ENCODE results near the gene SPRR2D.
"Not testable (repeated sequence)": the region's sequence is repeated elsewhere in the genome, so short reads cannot be mapped to it uniquely, and the experiment has no call there.

SPRR2D gene

DNA sequence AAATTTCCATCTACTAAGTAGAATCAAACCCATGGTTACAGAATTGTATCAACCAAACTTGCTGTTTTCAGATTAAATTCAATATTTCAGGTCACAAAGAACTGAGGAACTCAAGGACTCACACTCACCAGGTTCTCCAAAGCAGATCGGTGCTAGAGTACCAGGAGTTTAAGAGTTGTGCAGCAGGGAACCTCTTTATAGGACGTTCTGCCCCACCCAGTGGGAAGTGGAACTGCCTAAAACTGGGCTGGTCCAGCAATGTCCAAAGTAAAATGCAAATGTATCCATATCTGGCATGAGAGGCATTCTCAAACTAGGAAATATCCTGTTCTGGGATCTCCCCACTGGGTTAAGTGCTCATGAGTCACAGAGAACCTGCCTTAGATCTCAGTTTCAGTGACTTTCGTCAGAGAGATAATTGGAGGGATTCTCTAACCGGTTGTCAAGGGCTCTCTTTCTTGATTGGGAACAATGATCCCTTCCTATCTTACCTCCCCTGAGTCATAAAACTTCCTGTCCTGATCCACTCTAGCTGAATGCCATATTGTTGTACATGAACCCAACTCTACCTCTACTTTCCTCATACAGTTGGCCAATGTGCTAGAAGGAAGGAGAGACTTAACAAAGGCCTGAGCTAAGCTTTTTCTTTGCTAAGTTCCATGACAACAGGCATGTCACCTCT is at the start of gene SPRR2D:
Gene SPRR2D (minus strand): TSS at position 171 of the 682 bp plus-strand sequence. CDS start 774 bp downstream, outside the sequence.
- ATAC-seq, result no peak
- Mint-ChIP-seq H3K36me3 (no peaks in the 10 kb centered on the region), H3K9me3 (peaks cover 3% of the 10 kb centered on the region), H3K27me3 (peaks cover 46% of the 10 kb centered on the region), H3K4me3 (no peak within 1 kb of the TSS), H3K27ac (no peak within 1 kb of the TSS), H3K4me1 (no peaks in the 10 kb centered on the region)

DNA sequence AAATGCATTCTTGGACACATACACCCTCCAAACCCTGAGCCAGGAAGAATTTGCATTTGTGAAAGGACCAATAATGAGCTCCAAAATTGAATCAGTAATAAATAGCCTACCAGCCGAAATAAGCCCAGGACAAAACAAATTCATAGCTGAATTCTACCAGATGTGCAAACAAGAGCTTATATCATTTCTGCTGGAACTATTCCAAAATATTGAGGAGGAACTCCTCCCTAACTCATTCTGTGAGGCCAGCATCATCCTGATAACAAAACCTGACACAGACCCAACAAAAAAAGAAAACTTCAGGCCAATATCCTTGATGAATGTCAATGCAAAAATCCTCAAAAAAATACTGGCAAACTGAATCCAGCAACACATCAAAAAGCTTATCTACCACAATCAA is 46.7 kb upstream of the SPRR2D start:
- H3K4me3 Mint-ChIP-seq, result no peak overlapping the region
- no peak for ATAC-seq
- no peaks in the 10 kb centered on the region for H3K9me3 Mint-ChIP-seq
- no peaks in the 10 kb centered on the region for H3K4me1 Mint-ChIP-seq
- peaks cover 35% of the 10 kb centered on the region for H3K27me3 Mint-ChIP-seq
- H3K27ac Mint-ChIP-seq, result no peak overlapping the region
- H3K36me3 Mint-ChIP-seq, result no peaks in the 10 kb centered on the region

DNA sequence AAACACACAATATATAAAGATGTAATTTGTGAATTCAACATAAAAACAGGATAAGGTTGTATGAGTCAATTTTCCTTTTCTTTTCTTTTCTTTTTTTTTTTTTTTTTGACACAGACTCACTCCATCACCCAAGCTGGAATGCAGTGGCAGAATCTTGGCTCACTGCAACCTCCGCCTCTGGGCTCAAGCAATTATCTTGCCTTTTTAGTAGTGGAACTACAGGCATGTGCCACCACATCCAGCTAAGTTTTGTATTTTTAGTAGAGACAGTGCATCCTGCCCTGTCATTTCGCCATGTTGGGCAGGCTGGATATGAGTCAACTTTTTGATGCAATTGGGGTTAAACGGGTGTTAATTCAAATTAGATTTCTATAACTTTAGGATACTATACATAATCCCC is 40.8 kb upstream of the SPRR2D start:
- H3K27me3 Mint-ChIP-seq, result peaks cover 49% of the 10 kb centered on the region
- peaks cover 6% of the 10 kb centered on the region for H3K9me3 Mint-ChIP-seq
- H3K4me1 Mint-ChIP-seq, result no peaks in the 10 kb centered on the region
- no peak overlapping the region for H3K4me3 Mint-ChIP-seq
- H3K27ac Mint-ChIP-seq, result no peak overlapping the region
- no peaks in the 10 kb centered on the region for H3K36me3 Mint-ChIP-seq
- ATAC-seq, result no peak

DNA sequence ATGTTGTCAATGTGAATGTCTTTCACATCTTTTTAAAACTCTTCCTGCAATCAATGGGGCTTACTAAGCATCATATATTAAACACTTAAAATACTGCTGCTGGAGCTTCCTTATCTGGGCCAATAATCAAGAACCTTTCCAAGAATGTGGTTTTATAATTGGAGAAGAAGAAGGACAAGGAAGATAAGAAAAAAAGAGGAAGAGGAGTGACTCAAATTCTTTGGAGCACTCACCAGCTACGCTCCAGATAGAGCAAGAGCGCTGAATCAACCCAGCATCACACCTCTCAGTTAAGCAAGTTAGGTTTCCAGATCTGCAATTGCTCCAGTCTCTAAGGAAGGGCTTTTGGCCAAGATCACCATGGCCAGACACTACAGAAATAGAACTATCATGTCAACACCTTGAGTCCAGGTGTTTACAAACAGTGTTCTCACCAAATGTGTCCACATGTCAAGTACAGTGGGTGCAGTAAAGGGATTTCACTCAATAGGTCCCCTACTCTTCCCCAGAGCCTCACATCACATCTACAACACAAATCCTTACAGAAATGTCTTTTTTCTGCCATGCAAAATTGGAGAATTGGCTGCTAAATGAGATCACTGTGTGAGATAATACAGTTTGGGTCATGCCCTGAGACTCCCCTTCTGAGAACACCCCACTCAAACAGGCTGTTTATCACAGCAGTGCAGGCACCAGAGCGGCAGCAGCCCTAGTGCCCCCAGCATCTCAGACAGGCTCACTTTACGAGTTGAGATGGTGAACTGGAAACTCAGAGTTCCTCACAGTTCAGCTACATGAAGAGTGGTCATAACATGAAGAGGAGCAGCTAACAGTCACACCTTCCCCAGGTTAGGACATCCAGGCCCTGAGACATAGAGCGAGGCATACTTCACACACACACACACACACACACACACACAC is 32.1 kb upstream of the SPRR2D start:
- Mint-ChIP-seq H3K4me1 (no peaks in the 10 kb centered on the region), H3K27me3 (peaks cover under 1% of the 10 kb centered on the region), H3K27ac (no peak overlapping the region), H3K4me3 (no peak overlapping the region), H3K9me3 (peaks cover 2% of the 10 kb centered on the region), H3K36me3 (no peaks in the 10 kb centered on the region)
- ATAC-seq, result no peak

DNA sequence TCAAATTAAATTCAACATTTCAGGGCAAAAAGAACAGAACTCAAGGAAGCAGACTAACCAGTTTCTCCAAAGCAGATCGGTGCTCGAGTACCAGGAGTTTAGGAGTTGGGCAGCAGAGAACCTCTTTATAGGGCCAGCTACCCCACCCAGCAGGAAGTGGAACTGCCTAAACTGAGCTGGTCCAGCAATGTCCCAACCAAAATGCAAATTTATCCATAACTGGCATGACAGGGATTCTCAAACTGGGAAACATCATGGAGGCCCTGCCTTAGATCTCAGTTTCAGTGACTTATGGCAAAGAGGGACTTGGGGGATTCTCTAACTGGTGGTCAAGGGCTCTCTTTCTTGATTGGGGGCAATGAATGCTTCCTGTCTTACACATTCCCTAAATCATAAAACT is 30.6 kb upstream of the SPRR2D start, which contains the start of gene SPRR2B:
Gene SPRR2B (minus strand): TSS at position 101 of the 400 bp plus-strand sequence. CDS start 772 bp downstream, outside the sequence.
- no peak within 1 kb of the TSS for H3K27ac Mint-ChIP-seq
- no peak within 1 kb of the TSS for H3K4me3 Mint-ChIP-seq
- peaks cover 4% of the 10 kb centered on the region for H3K9me3 Mint-ChIP-seq
- H3K27me3 Mint-ChIP-seq, result peaks cover 16% of the 10 kb centered on the region
- no peaks in the 10 kb centered on the region for H3K4me1 Mint-ChIP-seq
- ATAC-seq, result no peak
- H3K36me3 Mint-ChIP-seq, result no peaks in the 10 kb centered on the region

DNA sequence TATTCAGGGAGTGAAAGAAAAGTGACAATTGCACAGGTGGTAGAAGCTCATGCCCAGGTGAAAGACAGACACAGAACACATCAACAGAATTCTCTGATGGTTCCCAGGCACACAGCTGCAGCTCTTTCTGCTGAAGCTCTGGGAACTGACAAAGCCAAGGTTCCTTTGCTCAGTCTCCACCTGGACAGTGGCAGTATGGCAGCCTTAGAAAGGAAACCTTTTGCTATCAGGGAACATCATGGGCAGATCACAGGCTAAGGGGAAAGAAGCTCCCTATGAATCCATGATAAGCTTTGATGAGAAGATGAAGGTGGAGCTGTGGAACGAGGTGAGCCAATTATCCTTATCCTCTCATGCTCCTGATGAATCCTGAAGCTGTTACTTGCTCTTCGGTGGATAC is 29.3 kb upstream of the SPRR2D start:
- ATAC-seq, result no peak
- no peaks in the 10 kb centered on the region for H3K36me3 Mint-ChIP-seq
- no peak overlapping the region for H3K4me3 Mint-ChIP-seq
- peaks cover 29% of the 10 kb centered on the region for H3K27me3 Mint-ChIP-seq
- H3K27ac Mint-ChIP-seq, result no peak overlapping the region
- peaks cover 4% of the 10 kb centered on the region for H3K9me3 Mint-ChIP-seq
- H3K4me1 Mint-ChIP-seq, result no peaks in the 10 kb centered on the region

DNA sequence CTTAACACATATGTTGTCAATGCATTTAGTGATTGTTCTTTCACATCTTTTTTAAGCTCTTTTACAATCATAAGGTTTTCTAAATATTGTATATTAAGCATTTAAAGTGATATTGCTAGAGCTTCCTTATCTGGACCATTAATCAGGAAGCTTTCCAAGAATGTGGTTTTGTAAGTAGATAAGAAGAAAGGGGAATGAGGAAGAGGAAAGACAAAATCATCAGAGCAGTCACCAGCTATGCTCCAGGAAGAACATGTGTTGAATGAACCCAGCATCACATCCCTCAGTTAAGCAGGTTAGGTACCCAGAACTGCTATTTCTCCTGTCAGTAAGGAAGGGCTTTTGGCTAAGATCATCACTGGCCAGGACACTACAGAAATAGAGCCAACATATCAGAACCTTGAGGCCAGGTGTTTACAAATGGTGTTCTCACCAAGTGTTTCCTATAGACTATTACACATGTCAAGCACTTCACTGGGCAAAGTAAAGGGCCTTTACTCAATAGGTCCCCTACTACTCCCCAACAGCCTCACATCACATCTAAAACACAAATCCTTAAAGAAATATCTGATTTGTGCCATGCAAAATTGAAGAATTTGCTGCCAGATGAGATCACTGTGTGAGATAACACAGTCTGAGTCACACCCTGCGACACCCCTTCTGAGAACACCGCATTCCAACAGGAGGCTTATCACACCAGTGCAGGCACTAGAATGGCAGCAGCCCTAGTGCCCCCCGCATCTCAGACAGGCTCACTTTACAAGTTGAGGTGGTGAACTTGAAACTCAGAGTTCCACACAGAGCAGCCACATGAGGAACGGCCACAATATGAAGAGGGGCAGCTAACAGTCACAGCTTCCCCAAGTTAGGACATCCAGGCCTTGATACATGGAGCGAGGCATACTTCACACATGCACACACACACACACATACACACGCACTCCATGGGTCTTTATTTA is 18.2 kb upstream of the SPRR2D start:
- H3K27ac Mint-ChIP-seq, result no peak overlapping the region

DNA sequence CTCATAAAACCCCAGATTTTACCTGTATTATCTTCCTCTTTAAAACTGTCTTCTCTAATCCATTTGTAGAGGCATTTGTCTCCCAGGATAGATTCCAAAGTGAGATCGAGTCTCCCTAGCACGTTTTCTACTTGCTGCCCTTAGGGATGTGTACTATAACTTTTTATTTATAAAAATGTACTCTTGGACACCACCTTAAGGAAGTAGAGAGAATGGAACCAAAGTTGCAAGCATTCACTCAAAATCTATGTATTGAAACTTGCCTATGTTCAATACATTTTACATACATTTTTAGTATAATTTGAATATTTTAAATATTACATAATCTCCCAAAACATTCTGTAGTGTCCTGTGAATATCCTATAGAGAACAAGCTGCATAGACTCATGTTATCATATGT is 17.2 kb upstream of the SPRR2D start:
- H3K4me1 Mint-ChIP-seq, result no peaks in the 10 kb centered on the region
- ATAC-seq, result no peak
- no peak overlapping the region for H3K4me3 Mint-ChIP-seq
- H3K36me3 Mint-ChIP-seq, result no peaks in the 10 kb centered on the region
- peaks cover 2% of the 10 kb centered on the region for H3K9me3 Mint-ChIP-seq
- H3K27ac Mint-ChIP-seq, result no peak overlapping the region
- H3K27me3 Mint-ChIP-seq, result peaks cover 54% of the 10 kb centered on the region

More for the DNA sequence above, 18.2 kb upstream of the SPRR2D start:
- Mint-ChIP-seq H3K4me3 (no peak overlapping the region), H3K4me1 (no peaks in the 10 kb centered on the region), H3K36me3 (no peaks in the 10 kb centered on the region), H3K9me3 (no peaks in the 10 kb centered on the region), H3K27me3 (peaks cover 54% of the 10 kb centered on the region)
- no peak for ATAC-seq

DNA sequence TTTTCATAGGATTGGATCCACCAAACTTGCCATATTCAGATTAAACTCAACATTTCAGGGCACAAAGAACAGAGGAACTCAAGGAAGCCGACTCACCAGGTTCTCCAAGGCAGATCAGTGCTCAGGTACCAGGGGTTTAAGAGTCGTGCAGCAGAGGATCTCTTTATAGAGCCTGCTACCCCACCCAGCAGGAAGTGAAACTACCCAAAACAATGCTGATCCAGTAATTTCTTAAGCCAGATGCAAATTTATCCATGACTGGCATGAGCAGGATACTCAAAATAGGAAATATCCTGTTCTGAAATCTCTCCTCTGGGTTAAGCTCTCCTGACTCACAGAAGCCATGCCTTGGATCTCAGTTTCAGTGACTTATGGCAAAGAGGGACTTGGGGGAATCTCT is 16.5 kb upstream of the SPRR2D start, which contains the start of gene SPRR2A:
Gene SPRR2A (minus strand): TSS at position 138 of the 400 bp plus-strand sequence. CDS start 777 bp downstream, outside the sequence.
- peaks cover 8% of the 10 kb centered on the region for H3K9me3 Mint-ChIP-seq
- no peak for ATAC-seq
- H3K36me3 Mint-ChIP-seq, result no peaks in the 10 kb centered on the region
- no peak within 1 kb of the TSS for H3K4me3 Mint-ChIP-seq
- no peaks in the 10 kb centered on the region for H3K4me1 Mint-ChIP-seq
- H3K27ac Mint-ChIP-seq, result no peak within 1 kb of the TSS
- peaks cover 59% of the 10 kb centered on the region for H3K27me3 Mint-ChIP-seq

DNA sequence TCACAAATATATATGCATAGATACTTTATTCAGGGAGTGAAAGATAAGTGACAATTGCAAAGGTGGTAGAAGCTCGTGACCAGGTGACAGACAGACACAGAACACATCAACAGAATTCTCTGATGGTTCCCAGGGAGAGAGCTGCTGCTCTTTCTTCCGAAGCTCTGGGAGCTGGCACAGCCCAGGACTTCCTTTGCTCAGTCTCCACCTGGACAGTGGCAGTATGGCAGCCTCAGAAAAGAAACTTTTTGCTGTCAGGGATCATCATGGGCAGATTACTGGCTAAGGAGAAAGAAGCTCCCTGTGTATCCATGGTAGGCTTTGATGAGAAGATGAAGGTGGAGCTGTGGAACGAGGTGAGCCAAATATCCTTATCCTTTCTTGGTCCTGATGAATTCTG is 15.2 kb upstream of the SPRR2D start:
- peaks cover 60% of the 10 kb centered on the region for H3K27me3 Mint-ChIP-seq
- H3K4me1 Mint-ChIP-seq, ATAC-seq, H3K4me3 Mint-ChIP-seq, H3K27ac Mint-ChIP-seq, H3K36me3 Mint-ChIP-seq, H3K9me3 Mint-ChIP-seq: not testable (repeated sequence)

DNA sequence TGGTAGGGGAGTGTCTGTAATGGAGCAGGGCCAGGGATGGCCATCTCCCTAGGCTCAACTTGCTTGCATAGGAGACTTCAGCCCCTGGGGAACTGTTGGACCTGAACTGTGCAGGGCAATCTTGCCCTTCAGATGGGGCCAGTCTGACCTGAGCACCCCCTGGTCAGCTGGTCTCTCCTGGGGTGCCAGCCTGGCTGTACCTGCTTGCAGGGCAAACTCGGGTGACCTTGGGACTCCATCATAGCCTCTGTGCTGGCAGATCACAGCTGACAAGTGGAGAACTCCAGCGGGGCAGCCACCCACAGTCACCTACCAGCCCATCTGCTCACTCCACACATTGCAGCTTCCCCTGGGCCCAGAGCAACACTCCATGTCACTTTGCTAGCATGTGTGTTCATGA is 8.3 kb upstream of the SPRR2D start:
- H3K4me3 Mint-ChIP-seq, result no peak overlapping the region
- H3K9me3 Mint-ChIP-seq, result peaks cover 10% of the 10 kb centered on the region
- no peaks in the 10 kb centered on the region for H3K36me3 Mint-ChIP-seq
- H3K27me3 Mint-ChIP-seq, result peaks cover 68% of the 10 kb centered on the region
- H3K4me1 Mint-ChIP-seq, result no peaks in the 10 kb centered on the region
- H3K27ac Mint-ChIP-seq, result no peak overlapping the region
- peak; percentile 59 for ATAC-seq

DNA sequence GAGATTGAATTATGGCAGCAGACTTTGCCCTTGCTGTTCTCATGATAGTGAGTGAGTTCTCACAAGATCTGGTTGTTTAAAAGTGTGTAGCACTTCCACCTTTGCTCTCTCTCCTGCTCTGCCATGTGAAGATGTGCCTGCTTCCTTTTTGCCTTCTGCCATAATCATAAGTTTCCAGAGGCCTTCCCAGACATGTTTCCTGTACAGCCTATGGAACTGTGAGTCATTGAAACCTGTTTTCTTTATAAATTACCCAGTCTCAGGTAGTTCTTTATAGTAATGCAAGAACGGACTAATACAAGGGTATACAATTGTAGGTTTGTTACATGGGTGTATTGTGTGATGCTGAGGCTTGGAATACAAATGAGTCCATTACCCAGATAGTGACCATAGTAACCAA is 5.7 kb downstream of the SPRR2D start:
- no peak for ATAC-seq
- Mint-ChIP-seq H3K36me3 (no peaks in the 10 kb centered on the region), H3K4me1 (no peaks in the 10 kb centered on the region), H3K4me3 (no peak overlapping the region), H3K27me3 (peaks cover 16% of the 10 kb centered on the region), H3K27ac (no peak overlapping the region), H3K9me3 (peaks cover 3% of the 10 kb centered on the region)

DNA sequence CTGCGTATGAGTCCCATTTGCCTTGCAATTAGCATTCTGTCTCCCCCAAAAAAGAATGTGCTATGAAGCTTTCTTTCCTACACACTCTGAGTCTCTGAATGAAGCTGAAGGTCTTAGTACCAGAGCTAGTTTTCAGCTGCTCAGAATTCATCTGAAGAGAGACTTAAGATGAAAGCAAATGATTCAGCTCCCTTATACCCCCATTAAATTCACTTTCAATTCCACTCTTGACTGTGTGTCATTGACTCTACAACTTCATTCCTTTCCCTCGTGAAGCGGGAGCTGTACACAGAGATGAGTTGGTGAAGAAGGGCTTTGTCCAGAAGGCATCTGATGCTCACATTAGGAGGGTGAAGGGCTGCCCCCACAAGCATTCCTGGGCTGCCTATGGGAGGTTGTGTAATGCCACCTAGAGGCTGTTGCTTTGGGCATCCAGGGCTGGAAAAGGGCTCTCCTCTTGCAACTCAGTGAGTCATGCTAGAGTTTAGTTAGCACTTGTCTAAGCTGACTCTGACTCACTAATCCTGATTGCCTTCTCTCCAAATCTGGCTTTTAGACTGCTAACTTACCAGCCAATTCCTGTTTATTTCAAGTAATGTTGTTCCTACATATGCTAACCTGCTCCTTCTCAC is 8.1 kb downstream of the SPRR2D start:
- H3K36me3 Mint-ChIP-seq, result no peaks in the 10 kb centered on the region
- peaks cover 6% of the 10 kb centered on the region for H3K9me3 Mint-ChIP-seq
- H3K27me3 Mint-ChIP-seq, result peaks cover 19% of the 10 kb centered on the region
- no peak overlapping the region for H3K27ac Mint-ChIP-seq
- H3K4me1 Mint-ChIP-seq, result no peaks in the 10 kb centered on the region
- ATAC-seq, result no peak
- H3K4me3 Mint-ChIP-seq, result no peak overlapping the region

DNA sequence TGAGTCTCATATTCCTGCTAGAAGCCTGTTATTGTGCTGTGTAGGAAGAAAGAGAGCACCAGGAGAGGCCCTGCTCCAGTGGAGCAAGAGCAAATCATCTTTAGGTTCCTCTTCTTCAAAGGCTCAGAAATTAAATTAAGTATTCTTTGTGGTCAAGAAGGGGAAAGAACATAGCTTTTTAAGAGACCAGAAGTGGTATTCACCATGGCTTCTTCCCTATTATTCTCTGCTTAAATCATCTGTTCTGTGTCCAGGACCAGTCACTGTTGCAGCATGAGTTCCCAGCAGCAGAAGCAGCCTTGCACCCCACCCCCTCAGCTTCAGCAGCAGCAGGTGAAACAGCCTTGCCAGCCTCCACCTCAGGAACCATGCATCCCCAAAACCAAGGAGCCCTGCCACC is 8.8 kb downstream of the SPRR2D start:
- Mint-ChIP-seq H3K27ac (no peak overlapping the region), H3K9me3 (peaks cover 6% of the 10 kb centered on the region), H3K27me3 (peaks cover 20% of the 10 kb centered on the region), H3K4me3 (no peak overlapping the region), H3K4me1 (no peaks in the 10 kb centered on the region), H3K36me3 (no peaks in the 10 kb centered on the region)
- ATAC-seq, result peak; percentile 61
